Upper lobe of left lung (tissue), 6 donors: Measurements from ENCODE around the gene TCL1A. TPM values are rescaled to one million over a fixed set of nuclear protein-coding genes. Genes with fewer than 3 reads are reported as not detected.

ENCODE experiments used
- ATAC-seq, 2 donors: fragments of 200-7000 bp; cut with Tn5 transposase; one replicate each; pipeline ENCODE4 v1.9.1; 2022; ENCODE audit warnings: mild to moderate bottlenecking in 2 of 2, moderate library complexity in 2 of 2; ENCODE audit not compliant: low FRiP score in 2 of 2
- DNase-seq, 2 donors: peaks; one replicate each; pipeline ENCODE4 v3.0.0-alpha.2; 2019 to 2020
- H3K27ac ChIP-seq, 4 donors: fragments of 200-600 bp; sonication (generic); one replicate each; pipeline ENCODE4 v1.5.1; 2016 to 2019
- H3K27me3 ChIP-seq, 4 donors: fragments of 200-600 bp; sonication (generic); one replicate each; pipeline ENCODE4 v1.5.1; 2017 to 2019
- H3K36me3 ChIP-seq, 4 donors: fragments of 200-600 bp; sonication (generic); one replicate each; pipeline ENCODE4 v1.5.1; 2016 to 2019
- H3K4me1 ChIP-seq, 4 donors: fragments of 200-600 bp; sonication (generic); one replicate each; pipeline ENCODE4 v1.5.1; 2018 to 2019
- H3K4me3 ChIP-seq, 4 donors: fragments of 200-600 bp; sonication (generic); one replicate each; pipeline ENCODE4 v1.5.1; 2017 to 2019; ENCODE audit warnings: mild to moderate bottlenecking in 2 of 4, moderate library complexity in 1 of 4
- H3K9me3 ChIP-seq, 4 donors: fragments of 200-600 bp; sonication (generic); one replicate each; pipeline ENCODE4 v1.5.1; 2018 to 2019
- CTCF ChIP-seq, 6 experiments: fragments of 450-650 bp in 4 of 6; fragments of 200-600 bp in 2 of 6; sonication (generic) in 2 of 6; IDR thresholded peaks; one replicate each; pipeline ENCODE4 v1.5.1; 2016 to 2019; ENCODE audit warnings: antibody characterized with exemption in 6 of 6
- EP300 ChIP-seq, 4 donors: sonication (generic); formaldehyde crosslinking; IDR thresholded peaks; one replicate each; pipeline ENCODE4 v1.5.1; 2017; ENCODE audit warnings: antibody characterized with exemption in 4 of 4, control low read depth in 2 of 4
- POLR2A ChIP-seq, 4 donors: fragments of 450-650 bp; IDR thresholded peaks; one replicate each; pipeline ENCODE4 v1.5.1; 2016 to 2017; ENCODE audit warnings: antibody characterized with exemption in 4 of 4, mild to moderate bottlenecking in 2 of 4
- POLR2AphosphoS5 ChIP-seq, 2 donors: sonication (generic); formaldehyde crosslinking; IDR thresholded peaks; one replicate each; pipeline ENCODE4 v1.5.1; 2017; ENCODE audit warnings: antibody characterized with exemption in 2 of 2
- WGBS, 2 donors: methylation state at CpG; one replicate each; pipeline ENCODE4 v1.1.5; 2017 to 2018; 5-methylcytosine and 5-hydroxymethylcytosine counted together
- total RNA-seq, 6 donors: library from RNA; depleted of rRNA in 4 of 6; stranded (reverse); fragments of >200 nt in 4 of 6; gene quantifications; one replicate each; pipeline versions ENCODE4 v1.1.0 to v1.2.1, GENCODE V29; 2016 to 2021
- donor health status: DM: no; HTN: no; CAD: no; lungs with moderate emphysema.
- donor health status: DM: no; HTN: yes; CAD: no; lungs with severe emphysema.

Gene TCL1A
- total RNA-seq, 6 donors from 2014 or later, result 0.20 to 0.69 (median 0.32) TPM; not detected in 2

GRCh38 chr14:95710106-95710505, 3.8 kb downstream of the TCL1A start:
- ATAC-seq (no peak), DNase-seq (peak in 1 of 2 donors; percentile 62)
- TF ChIP-seq POLR2A (IDR thresholded peaks at IDR 0.05) (no peak), EP300 (IDR thresholded peaks at IDR 0.05) (no peak), CTCF (IDR thresholded peaks at IDR 0.05) (no peak), POLR2AphosphoS5 (IDR thresholded peaks at IDR 0.05) (no peak)
- Histone ChIP-seq H3K27ac (no peak overlapping the region), H3K27me3 (peaks cover 0 to 7% (median 2%) of the 10 kb centered on the region in 4 donors), H3K4me3 (no peak overlapping the region), H3K36me3 (no peaks in the 10 kb centered on the region), H3K9me3 (no peaks in the 10 kb centered on the region), H3K4me1 (no peaks in the 10 kb centered on the region)
- WGBS, 2 donors, result 85 to 87% methylated on average over 17 of the region's 17 CpGs

DNA sequence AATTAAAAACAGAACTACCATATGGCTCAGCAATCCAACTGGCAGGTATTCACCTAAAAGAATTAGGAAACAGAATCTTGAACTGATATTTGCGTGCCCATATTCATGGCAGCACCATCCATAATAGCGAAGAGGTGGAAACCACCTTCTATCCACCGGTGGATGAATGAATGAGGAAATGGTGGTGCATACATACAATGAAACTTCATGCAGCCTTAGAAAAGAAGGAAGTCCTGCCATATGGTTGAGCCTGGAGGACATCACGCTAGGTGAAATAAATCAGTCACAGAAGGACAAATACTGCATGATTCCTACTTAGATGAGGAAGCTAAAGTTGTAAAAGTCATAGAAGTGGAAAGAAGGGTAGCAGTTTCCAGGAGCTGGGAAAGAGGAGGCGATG, 6.6 kb downstream of the TCL1A start:
- 75% methylated on average over 5 of the region's 5 CpGs for WGBS, 2 donors
- ATAC-seq (no peak), DNase-seq (no peak)
- H3K9me3 ChIP-seq, result no peaks in the 10 kb centered on the region
- no peak overlapping the region for H3K4me3 ChIP-seq
- TF ChIP-seq EP300 (IDR thresholded peaks at IDR 0.05), result no peak
- TF ChIP-seq CTCF (IDR thresholded peaks at IDR 0.05), result no peak
- TF ChIP-seq POLR2A (IDR thresholded peaks at IDR 0.05), result no peak
- no peak for TF ChIP-seq POLR2AphosphoS5 (IDR thresholded peaks at IDR 0.05)
- H3K27me3 ChIP-seq, result no peaks in the 10 kb centered on the region
- no peak overlapping the region for H3K27ac ChIP-seq
- H3K4me1 ChIP-seq, result no peaks in the 10 kb centered on the region
- H3K36me3 ChIP-seq, result no peaks in the 10 kb centered on the region

DNA sequence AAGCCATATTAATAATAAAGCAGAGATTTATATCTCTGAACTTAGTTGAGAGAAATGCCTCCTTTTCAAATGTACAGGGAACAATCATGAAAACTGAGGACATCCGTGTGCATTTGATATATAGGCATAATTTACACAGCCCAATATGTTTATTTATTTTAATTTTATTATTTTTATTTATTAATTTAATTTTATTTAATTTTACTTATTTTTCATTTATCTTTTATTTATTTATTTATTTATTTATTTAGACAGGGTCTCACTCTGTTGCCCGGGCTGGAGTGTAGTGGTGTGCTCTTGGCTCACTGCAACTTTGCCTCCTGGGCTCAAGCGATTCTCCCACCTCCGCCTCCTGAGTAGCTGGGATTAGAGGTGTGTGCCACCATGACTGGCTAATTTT, 8.4 kb downstream of the TCL1A start:
- 87 to 96% methylated on average over 4 of the region's 4 CpGs for WGBS, 2 donors
- ATAC-seq, result no peak
- H3K27me3 ChIP-seq, result no peaks in the 10 kb centered on the region

GRCh38 chr14:95703805-95704204, 10.1 kb downstream of the TCL1A start:
- ATAC-seq, result no peak
- no peak overlapping the region for H3K4me3 ChIP-seq
- WGBS, 2 donors, result 48 to 58% methylated on average over 3 of the region's 3 CpGs

More for the DNA sequence above, 8.4 kb downstream of the TCL1A start:
- Histone ChIP-seq H3K27ac (no peak overlapping the region), H3K4me3 (no peak overlapping the region), H3K36me3 (no peaks in the 10 kb centered on the region), H3K9me3 (no peaks in the 10 kb centered on the region), H3K4me1 (no peaks in the 10 kb centered on the region)
- no peak for DNase-seq
- TF ChIP-seq POLR2AphosphoS5 (IDR thresholded peaks at IDR 0.05), result no peak
- no peak for TF ChIP-seq CTCF (IDR thresholded peaks at IDR 0.05)
- TF ChIP-seq POLR2A (IDR thresholded peaks at IDR 0.05), result no peak
- TF ChIP-seq EP300 (IDR thresholded peaks at IDR 0.05), result no peak

More at GRCh38 chr14:95703805-95704204, 10.1 kb downstream of the TCL1A start:
- no peak overlapping the region for H3K27ac ChIP-seq
- no peaks in the 10 kb centered on the region for H3K4me1 ChIP-seq
- TF ChIP-seq EP300 (IDR thresholded peaks at IDR 0.05) (no peak), CTCF (IDR thresholded peaks at IDR 0.05) (no peak), POLR2AphosphoS5 (IDR thresholded peaks at IDR 0.05) (no peak), POLR2A (IDR thresholded peaks at IDR 0.05) (no peak)
- H3K9me3 ChIP-seq, result no peaks in the 10 kb centered on the region
- DNase-seq, result no peak
- H3K36me3 ChIP-seq, result no peaks in the 10 kb centered on the region
- H3K27me3 ChIP-seq, result no peaks in the 10 kb centered on the region
